ENCODE results near the gene NGFR.
A peak's percentile ranks its signal among the peaks of the same experiment; 100 is the strongest.

Gene NGFR

DNA sequence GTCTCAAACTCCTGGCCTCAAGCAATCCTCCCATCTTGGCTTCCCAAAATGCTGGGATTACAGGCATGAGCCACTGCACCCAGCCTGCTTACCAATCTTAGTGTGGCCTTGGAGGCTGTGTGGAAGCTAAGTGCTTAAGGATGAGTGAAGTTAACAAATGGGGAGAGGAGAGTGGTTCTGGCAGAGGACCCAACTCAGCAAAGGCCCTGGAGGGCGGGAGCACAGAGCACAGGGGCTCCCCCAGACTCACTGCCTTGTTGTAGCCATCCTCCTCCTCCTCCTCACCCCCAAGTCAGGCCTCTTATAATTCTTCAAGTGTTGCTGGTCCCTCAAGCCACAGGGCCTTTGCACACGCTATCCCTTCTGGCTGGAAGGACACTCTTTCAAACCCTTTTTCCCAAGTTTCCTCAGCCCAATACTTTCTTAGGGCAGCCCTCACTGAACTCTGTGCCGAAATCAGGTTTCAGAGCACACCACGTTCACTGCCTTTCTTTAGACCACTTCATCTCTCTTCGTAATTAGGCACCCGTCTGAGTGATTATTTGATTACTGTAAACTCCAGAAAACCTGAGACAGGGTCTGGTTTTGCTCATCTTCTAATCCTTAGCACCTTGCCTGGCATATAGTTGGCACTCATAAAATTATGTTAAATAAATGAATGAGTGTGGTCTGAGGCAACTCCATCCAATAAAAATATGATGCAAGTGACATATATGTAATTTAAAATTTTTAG is 23.4 kb downstream of the NGFR start:
- DNase-seq: no peak

- no peak for DNase-seq
Measured at GRCh38 chr17:49519781-49520180, 24.7 kb downstream of the NGFR start.

- no peak for DNase-seq
Measured at GRCh38 chr17:49520386-49521087, 25.4 kb downstream of the NGFR start.

DNA sequence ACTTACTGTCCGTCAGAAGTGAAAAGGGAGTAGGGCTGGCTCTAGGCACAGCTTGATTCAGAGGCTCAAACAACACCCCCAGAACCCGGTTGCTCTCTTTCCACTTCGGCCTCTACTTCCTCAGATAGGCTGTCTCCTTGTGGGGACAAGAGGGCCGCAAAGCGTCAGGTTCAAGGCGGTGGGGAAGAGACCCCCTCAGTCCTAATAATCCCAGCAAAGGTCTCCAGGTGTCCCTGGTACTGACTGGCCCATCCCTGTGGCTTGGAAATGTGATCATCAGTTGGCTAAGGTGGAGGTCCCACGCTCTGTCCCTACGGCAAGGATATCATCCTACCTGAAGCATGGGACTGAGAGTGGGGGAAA is 26.0 kb downstream of the NGFR start:
- DNase-seq: no peak

- DNase-seq: peak; percentile 44
Measured at GRCh38 chr17:49521471-49522356, 26.6 kb downstream of the NGFR start.

DNA sequence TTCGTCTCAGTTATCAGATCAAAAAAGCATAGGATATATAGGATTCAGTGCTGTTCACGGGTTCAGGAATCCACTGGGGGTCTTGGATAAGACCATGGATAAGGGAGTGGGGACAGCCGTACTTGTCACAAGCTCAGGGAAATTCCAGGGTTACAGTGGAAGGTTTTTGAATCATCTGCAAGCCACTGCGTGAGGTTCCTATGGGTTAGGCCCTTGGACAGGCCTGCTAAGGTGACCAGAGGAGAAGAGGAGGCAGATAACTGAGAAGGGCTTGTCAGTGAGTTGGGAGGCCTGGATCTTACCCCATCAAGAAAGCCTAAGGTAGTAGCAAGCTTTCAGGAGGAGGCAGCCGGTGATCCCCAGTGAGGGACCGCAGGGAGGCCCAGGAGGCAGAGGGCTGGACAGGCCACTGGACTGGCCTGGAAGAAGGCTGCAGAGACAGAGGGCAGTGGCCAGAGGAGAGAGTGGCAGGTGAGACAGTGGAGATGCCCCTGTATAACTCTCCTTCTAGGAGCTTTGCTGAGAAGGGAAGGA is 27.3 kb downstream of the NGFR start:
- DNase-seq: no peak

GRCh38 chr17:49523196-49523595 is 28.1 kb downstream of the NGFR start:
- DNase-seq: no peak

- no peak for DNase-seq
Measured at GRCh38 chr17:49523706-49524472, 28.8 kb downstream of the NGFR start.

- DNase-seq: no peak
Measured at GRCh38 chr17:49524473-49525359, 29.6 kb downstream of the NGFR start.

DNA sequence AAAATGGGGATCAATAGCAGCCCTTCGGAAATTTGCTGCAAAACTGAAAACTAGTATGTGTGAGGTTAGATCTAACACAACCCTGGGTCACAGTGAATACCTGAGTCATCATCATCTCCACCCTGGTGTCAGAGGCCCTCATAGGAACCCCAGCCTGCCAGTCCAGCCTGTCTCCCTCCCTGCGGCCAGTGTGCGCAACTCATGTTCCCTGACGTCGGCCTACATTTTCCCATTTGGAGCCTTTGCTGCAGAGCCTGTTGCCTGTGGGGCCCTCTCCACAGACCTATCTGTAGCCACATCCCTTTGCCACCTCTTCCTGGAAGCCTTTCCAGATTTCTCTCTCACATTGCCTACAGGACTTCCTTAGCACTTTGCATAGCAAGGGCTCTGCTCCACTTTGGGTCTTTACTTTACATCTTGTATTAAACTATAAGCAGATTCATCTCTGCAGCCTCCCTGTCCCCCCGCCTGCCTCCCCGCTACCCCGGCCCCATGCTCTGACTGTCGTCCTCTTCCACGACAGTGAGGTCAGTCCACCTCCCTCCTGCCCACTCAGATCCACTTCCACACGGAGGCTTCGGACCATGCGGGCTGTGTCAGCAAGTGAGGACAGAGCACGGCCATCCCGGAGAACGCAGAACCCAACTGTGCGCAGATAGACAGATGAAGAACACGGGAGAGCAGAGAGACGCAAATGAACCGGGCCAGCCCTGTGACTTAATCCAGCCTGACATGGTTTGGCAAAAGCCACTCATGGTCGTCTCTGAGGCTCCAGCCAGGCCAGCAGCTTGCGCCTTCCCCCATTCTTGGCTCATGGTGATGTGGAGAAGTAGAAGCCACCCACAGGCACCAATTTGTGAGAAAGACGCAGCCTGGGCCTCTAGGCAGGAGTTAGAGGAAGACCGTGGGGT is 31.0 kb downstream of the NGFR start:
- no peak for DNase-seq

GRCh38 chr17:49527927-49528651 is 33.0 kb downstream of the NGFR start:
- no peak for DNase-seq

- DNase-seq: no peak
Measured at GRCh38 chr17:49528966-49529365, 33.9 kb downstream of the NGFR start.

DNA sequence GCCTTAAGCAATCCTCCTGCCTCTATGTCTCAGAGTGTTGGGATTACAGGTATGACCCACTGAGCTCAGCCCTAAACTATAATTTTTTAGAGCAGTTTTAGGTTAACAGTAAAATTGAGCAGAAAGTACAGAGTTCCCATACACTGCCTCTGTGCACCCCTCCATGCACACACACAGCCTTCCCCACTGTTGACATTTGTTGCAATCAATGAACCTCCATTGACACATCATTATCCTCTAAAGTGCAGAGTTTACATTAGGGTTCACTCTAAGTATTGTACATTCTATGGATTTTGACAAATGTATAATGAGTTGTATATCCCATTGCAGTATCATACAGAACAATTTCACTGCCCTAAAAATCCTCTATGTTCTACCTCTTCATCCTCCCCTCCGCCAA is 35.0 kb downstream of the NGFR start:
- DNase-seq: no peak

- no peak for DNase-seq
Measured at GRCh38 chr17:49543860-49544259, 48.8 kb downstream of the NGFR start.

GRCh38 chr17:49545007-49545660 is 50.0 kb downstream of the NGFR start:
- DNase-seq: no peak

DNA sequence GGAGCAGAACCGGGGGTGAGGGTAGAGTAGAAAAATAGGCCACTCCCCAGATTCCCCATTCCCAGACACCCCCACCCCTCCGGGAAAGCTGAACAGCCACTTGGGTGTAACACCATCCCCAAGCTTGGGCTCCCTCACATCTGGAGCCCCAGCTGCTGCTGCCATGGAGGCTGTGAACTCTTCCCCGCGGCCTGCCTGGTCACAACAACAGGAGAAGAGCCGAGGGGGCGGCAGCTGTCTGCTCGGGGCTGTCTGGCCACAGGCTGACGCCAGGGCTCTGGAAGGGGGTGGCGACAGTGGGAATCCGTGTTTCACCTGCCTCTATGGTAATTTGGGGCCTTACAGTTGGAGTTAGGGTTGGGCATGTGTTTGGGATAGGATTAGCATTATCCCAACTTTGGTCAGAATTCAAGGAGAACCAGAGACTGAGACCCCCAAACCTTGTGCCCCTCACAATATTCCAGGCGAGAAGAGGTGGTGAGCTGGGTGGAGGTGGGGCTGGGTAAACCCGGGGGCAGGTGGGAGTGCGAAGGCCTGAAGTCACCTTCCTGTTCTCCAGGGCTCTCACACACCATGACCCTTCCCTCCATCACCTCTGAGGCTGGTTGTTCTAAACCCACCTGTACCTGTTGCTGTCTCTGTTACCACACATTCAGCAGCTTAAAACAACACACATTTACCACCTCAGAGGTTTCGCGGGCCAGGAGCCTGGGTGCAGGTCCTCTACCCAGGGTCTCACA is 50.9 kb downstream of the NGFR start:
- DNase-seq: no peak

- no peak for DNase-seq
Measured at GRCh38 chr17:49546546-49547535, 51.7 kb downstream of the NGFR start.

Data from suppressor macrophage treated with lipopolysaccharide for 4 hours (primary cell).